Upper lobe of right lung (tissue), 1 donor: Measurements from ENCODE around the gene SDHD. TPM values are rescaled to one million over a fixed set of nuclear protein-coding genes. Genes with fewer than 3 reads are reported as not detected.

Source experiments
- ATAC-seq: fragments of 200-7000 bp; cut with Tn5 transposase; one replicate; pipeline ENCODE4 v1.9.1; 2020; ENCODE audit warnings: mild to moderate bottlenecking, moderate library complexity
- DNase-seq: peaks from one replicate; pipeline ENCODE4 v3.0.0-alpha.2; 2020
- H3K27ac ChIP-seq: fragments of 200-600 bp; one replicate; pipeline ENCODE4 v1.8.0; 2022
- H3K27me3 ChIP-seq: fragments of 200-600 bp; one replicate; pipeline ENCODE4 v1.8.0; 2022; ENCODE audit warnings: mild to moderate bottlenecking
- H3K36me3 ChIP-seq: fragments of 200-600 bp; one replicate; pipeline ENCODE4 v1.8.0; 2022
- H3K4me1 ChIP-seq: fragments of 200-600 bp; one replicate; pipeline ENCODE4 v1.8.0; 2022
- H3K4me3 ChIP-seq: fragments of 200-600 bp; one replicate; pipeline ENCODE4 v1.8.0; 2022; ENCODE audit warnings: mild to moderate bottlenecking
- H3K9me3 ChIP-seq: fragments of 200-600 bp; one replicate; pipeline ENCODE4 v1.8.0; 2022
- intact Hi-C: fragments of 100-400 bp; cut with DNase I; formaldehyde crosslinking; loops from one replicate; pipeline ENCODE4 v1.11.0; 2022
- total RNA-seq: library from RNA; stranded (reverse); fragmentation: NEBNext Ultra II Directional; extraction: Animal tissue kit (Norgen Biotek cat#: 25700); gene quantifications from one replicate; pipeline ENCODE4 v1.2.1, GENCODE V29; 2021
- TF ChIP-seq, protein P1 (sequence below): fragments of 200-600 bp; IDR thresholded peaks from one replicate; pipeline ENCODE4 v1.8.0; 2022; ENCODE audit warnings: antibody characterized with exemption
- donor health status: DM: no; HTN: yes; CAD: no; lungs with severe emphysema.

The SDHD gene
- total RNA-seq, 1 donor from 2014 or later, result 90.1 TPM

DNA sequence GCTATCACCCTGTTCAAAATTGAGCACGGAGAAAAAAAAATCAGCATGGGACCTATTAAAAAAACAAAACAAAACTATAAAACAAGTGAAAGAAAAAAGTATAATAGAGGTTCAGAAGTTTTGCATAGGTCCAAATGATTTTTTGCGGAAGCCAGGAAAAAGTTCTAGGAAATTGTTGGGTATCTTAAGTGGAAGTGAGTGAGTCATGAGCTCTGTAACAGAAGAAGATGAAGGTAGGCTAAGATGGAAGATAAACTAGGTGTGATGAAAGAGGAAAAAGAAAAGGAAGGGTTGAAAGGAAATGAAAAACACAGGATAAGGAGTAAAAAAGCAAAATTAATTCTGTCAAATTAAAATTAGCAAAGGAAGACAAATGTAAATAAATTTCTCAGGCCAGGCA lies 27.8 kb downstream of the SDHD start:
- H3K27ac ChIP-seq, result no peak overlapping the region
- H3K9me3 ChIP-seq, result no peaks in the 10 kb centered on the region
- H3K27me3 ChIP-seq, result no peaks in the 10 kb centered on the region
- peaks cover 5% of the 10 kb centered on the region for H3K4me1 ChIP-seq
- TF ChIP-seq, protein P1, sequence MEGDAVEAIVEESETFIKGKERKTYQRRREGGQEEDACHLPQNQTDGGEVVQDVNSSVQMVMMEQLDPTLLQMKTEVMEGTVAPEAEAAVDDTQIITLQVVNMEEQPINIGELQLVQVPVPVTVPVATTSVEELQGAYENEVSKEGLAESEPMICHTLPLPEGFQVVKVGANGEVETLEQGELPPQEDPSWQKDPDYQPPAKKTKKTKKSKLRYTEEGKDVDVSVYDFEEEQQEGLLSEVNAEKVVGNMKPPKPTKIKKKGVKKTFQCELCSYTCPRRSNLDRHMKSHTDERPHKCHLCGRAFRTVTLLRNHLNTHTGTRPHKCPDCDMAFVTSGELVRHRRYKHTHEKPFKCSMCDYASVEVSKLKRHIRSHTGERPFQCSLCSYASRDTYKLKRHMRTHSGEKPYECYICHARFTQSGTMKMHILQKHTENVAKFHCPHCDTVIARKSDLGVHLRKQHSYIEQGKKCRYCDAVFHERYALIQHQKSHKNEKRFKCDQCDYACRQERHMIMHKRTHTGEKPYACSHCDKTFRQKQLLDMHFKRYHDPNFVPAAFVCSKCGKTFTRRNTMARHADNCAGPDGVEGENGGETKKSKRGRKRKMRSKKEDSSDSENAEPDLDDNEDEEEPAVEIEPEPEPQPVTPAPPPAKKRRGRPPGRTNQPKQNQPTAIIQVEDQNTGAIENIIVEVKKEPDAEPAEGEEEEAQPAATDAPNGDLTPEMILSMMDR, result no peak
- intact Hi-C loops, result no loop called here
- ATAC-seq, result no peak
- H3K4me3 ChIP-seq, result no peak overlapping the region
- H3K36me3 ChIP-seq, result no peaks in the 10 kb centered on the region
- DNase-seq, result no peak

DNA sequence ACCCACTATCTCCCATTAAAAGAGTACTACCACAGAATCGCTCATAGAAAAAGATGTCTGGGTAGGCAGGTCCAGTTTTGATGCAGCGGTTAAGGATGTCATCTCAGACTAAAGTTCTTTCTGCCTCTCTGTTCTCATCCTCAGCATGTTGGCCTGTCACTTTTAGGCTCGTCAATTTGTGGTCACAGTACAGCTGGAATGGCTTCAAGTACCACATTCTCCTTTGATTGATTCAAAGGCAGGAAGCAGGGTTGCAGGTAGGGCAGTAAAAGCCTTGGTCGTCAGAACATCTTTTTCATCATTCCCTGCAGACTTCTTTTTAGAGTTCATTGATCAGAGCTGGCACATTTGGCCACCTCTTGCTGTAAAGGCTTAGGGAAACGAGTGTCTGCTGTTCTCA lies 28.7 kb downstream of the SDHD start:
- intact Hi-C loops, result no loop called here
- TF ChIP-seq, protein P1, result no peak
- no peaks in the 10 kb centered on the region for H3K36me3 ChIP-seq
- H3K9me3 ChIP-seq, result no peaks in the 10 kb centered on the region
- no peak overlapping the region for H3K27ac ChIP-seq
- ATAC-seq (no peak), DNase-seq (no peak)
- H3K4me1 ChIP-seq, result peaks cover 5% of the 10 kb centered on the region
- H3K4me3 ChIP-seq, result no peak overlapping the region
- H3K27me3 ChIP-seq, result no peaks in the 10 kb centered on the region

DNA sequence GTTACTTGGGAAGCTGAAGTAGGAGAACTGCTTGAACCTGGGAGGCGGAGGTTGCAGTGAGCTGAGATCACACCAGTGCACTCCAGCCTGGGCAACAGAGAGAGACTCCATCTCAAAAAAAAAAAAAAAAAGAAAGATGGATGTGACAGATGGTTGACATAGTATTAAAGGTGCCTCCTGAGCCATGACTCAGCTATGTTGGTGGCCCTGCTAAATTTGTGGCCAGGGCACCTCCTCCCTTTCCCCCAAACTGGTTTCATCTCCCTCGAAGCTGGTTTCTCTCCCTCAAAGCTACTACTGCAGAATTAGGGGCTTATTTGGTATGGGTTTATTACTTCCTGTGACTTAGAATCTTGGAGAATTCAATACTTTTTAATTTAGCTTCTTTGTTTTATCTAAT lies 31.5 kb downstream of the SDHD start:
- Histone ChIP-seq H3K9me3 (no peaks in the 10 kb centered on the region), H3K4me3 (no peak overlapping the region), H3K4me1 (peaks cover 5% of the 10 kb centered on the region), H3K27ac (no peak overlapping the region), H3K27me3 (no peaks in the 10 kb centered on the region), H3K36me3 (no peaks in the 10 kb centered on the region)
- intact Hi-C loops, result no loop called here
- ATAC-seq (no peak), DNase-seq (no peak)
- TF ChIP-seq, protein P1, result no peak

DNA sequence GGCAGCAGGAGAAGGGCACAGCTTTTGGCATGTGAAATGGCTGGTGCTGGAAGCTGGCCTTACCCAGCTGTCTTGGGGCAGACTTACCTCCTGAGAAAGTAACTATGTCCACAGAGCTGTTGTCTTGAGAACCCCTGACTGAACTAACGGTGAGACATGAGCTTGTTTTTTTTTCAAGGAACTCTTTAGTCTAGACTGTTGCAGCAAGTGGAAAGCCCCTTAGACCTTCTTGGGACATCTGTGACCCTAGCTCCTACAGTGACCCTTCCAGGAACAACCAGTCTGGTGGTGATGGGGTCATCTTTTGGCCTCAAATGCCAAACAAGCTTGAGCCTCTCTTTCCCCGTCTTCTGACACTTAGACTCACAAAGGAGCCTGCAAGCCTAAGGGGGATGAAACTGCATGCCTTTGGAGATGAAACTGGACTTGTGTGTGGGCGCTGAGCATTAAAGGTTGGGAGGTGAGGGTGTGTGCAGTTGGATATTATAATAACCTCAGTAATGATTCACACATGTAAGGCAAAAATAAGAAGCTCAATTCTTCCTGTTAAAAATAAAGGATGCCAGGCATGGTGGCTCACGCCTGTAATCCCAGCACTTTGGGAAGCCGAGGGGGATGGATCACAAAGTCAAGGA lies 35.4 kb downstream of the SDHD start:
- H3K4me1 ChIP-seq, result no peaks in the 10 kb centered on the region
- intact Hi-C loops, result no loop called here
- TF ChIP-seq, protein P1, result no peak
- no peak overlapping the region for H3K27ac ChIP-seq
- H3K9me3 ChIP-seq, result no peaks in the 10 kb centered on the region
- H3K27me3 ChIP-seq, result no peaks in the 10 kb centered on the region
- no peaks in the 10 kb centered on the region for H3K36me3 ChIP-seq
- no peak for DNase-seq
- no peak for ATAC-seq
- H3K4me3 ChIP-seq, result no peak overlapping the region

DNA sequence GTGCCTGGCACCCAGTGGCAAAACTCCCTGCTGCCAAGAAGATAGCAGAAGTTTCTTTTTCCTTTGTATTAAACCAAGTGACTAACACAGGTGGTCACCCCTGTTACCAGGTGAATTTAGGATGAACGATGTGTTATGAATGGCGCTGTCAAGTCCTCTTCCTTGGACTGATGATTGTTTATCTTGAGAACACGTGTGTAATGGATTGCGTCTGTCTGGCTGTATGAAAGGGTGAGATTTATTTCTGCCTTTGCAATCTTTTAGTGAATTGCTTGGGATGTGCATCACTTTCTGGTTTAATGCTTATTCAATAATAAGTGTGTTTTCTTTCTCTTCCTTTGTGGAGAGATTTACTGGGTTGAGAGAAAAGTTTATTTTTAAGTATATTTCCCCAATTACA lies 36.5 kb downstream of the SDHD start:
- ATAC-seq (no peak), DNase-seq (no peak)
- H3K4me3 ChIP-seq, result no peak overlapping the region
- H3K27me3 ChIP-seq, result no peaks in the 10 kb centered on the region
- intact Hi-C loops, result no loop called here
- H3K9me3 ChIP-seq, result no peaks in the 10 kb centered on the region
- no peak overlapping the region for H3K27ac ChIP-seq
- H3K36me3 ChIP-seq, result no peaks in the 10 kb centered on the region
- TF ChIP-seq, protein P1, result no peak
- no peaks in the 10 kb centered on the region for H3K4me1 ChIP-seq

DNA sequence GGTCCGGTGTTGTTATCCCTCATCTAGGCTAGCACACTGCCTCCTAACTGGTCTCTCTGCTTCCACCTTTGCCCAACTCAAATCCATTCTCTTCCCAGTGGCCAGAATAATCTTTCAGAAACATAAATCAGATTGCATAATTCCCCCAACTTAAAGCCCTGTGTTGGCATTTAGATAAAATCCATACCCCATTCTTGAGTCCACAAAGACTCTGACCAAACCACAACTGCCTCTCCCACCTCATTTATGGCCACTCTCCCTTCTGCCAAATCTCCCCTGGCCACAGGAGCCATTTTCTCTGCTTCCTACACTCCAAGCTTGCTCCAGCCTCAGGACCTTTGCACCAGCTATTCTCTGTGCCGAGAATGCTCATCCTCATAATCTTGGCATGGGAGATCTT lies 40.4 kb downstream of the SDHD start:
- no peaks in the 10 kb centered on the region for H3K36me3 ChIP-seq
- intact Hi-C loops, result no loop called here
- TF ChIP-seq, protein P1, result no peak
- no peaks in the 10 kb centered on the region for H3K9me3 ChIP-seq
- H3K4me1 ChIP-seq, result peaks cover 6% of the 10 kb centered on the region
- H3K27me3 ChIP-seq, result no peaks in the 10 kb centered on the region
- DNase-seq (no peak), ATAC-seq (no peak)
- H3K4me3 ChIP-seq, result no peak overlapping the region
- H3K27ac ChIP-seq, result no peak overlapping the region
